ENCODE data around the gene FAM20A. TPM values are rescaled to one million over a fixed set of nuclear protein-coding genes. Genes with fewer than 3 reads are reported as not detected.

The FAM20A gene
- total RNA-seq, 2 donors from 2014 or later, result 24.8 to 25.3 TPM

GRCh38 chr17:68533887-68534694 lies 67.1 kb downstream of the FAM20A start:
- no peaks in the 10 kb centered on the region for H3K9me3 ChIP-seq
- ATAC-seq (ENCODE audit: insufficient number of reproducible peaks, low FRiP score, low read depth) (no peak), DNase-seq (ENCODE audit: low spot score) (no peak)
- H3K4me1 ChIP-seq (ENCODE audit: control insufficient read depth in 1 of 2, low read depth in 2 of 2), result no peaks in the 10 kb centered on the region
- peaks cover 46% of the 10 kb centered on the region for H3K36me3 ChIP-seq
- no peak overlapping the region for H3K4me3 ChIP-seq
- no peak overlapping the region for H3K27ac ChIP-seq
- H3K27me3 ChIP-seq (replicated peaks; ENCODE audit: insufficient read depth), result no peaks in the 10 kb centered on the region
- peak; percentile 50 for TF ChIP-seq CTCF (IDR thresholded peaks at IDR 0.05)

- ATAC-seq (ENCODE audit: insufficient number of reproducible peaks, low FRiP score, low read depth) (no peak), DNase-seq (ENCODE audit: low spot score) (no peak)
- Histone ChIP-seq H3K27ac (no peak overlapping the region), H3K36me3 (peaks cover 55% of the 10 kb centered on the region), H3K4me3 (no peak overlapping the region), H3K27me3 (replicated peaks; ENCODE audit: insufficient read depth) (no peaks in the 10 kb centered on the region), H3K4me1 (ENCODE audit: control insufficient read depth in 1 of 2, low read depth in 2 of 2) (no peaks in the 10 kb centered on the region), H3K9me3 (no peaks in the 10 kb centered on the region)
- TF ChIP-seq CTCF (IDR thresholded peaks at IDR 0.05), result no peak
Observed at GRCh38 chr17:68532826-68533225, 68.3 kb downstream of the FAM20A start.

GRCh38 chr17:68531252-68531651 lies 69.9 kb downstream of the FAM20A start:
- Histone ChIP-seq H3K4me3 (no peak overlapping the region), H3K27ac (no peak overlapping the region), H3K27me3 (replicated peaks; ENCODE audit: insufficient read depth) (no peaks in the 10 kb centered on the region), H3K4me1 (ENCODE audit: control insufficient read depth in 1 of 2, low read depth in 2 of 2) (no peaks in the 10 kb centered on the region), H3K36me3 (peaks cover 51% of the 10 kb centered on the region), H3K9me3 (no peaks in the 10 kb centered on the region)
- no peak for ATAC-seq (ENCODE audit: insufficient number of reproducible peaks, low FRiP score, low read depth)
- DNase-seq (ENCODE audit: low spot score), result no peak
- no peak for TF ChIP-seq CTCF (IDR thresholded peaks at IDR 0.05)

GRCh38 chr17:68527314-68527713 lies 73.9 kb downstream of the FAM20A start:
- no peak overlapping the region for H3K4me3 ChIP-seq
- H3K27ac ChIP-seq, result no peak overlapping the region
- ATAC-seq (ENCODE audit: insufficient number of reproducible peaks, low FRiP score, low read depth) (no peak), DNase-seq (ENCODE audit: low spot score) (no peak)
- TF ChIP-seq CTCF (IDR thresholded peaks at IDR 0.05), result no peak
- H3K27me3 ChIP-seq (replicated peaks; ENCODE audit: insufficient read depth), result no peaks in the 10 kb centered on the region
- no peaks in the 10 kb centered on the region for H3K9me3 ChIP-seq
- no peaks in the 10 kb centered on the region for H3K4me1 ChIP-seq (ENCODE audit: control insufficient read depth in 1 of 2, low read depth in 2 of 2)
- H3K36me3 ChIP-seq, result peaks cover 66% of the 10 kb centered on the region

GRCh38 chr17:68526548-68526947 lies 74.6 kb downstream of the FAM20A start:
- Histone ChIP-seq H3K4me3 (no peak overlapping the region), H3K9me3 (no peaks in the 10 kb centered on the region), H3K36me3 (peaks cover 63% of the 10 kb centered on the region), H3K27me3 (replicated peaks; ENCODE audit: insufficient read depth) (no peaks in the 10 kb centered on the region), H3K4me1 (ENCODE audit: control insufficient read depth in 1 of 2, low read depth in 2 of 2) (no peaks in the 10 kb centered on the region), H3K27ac (no peak overlapping the region)
- TF ChIP-seq CTCF (IDR thresholded peaks at IDR 0.05), result no peak
- ATAC-seq (ENCODE audit: insufficient number of reproducible peaks, low FRiP score, low read depth), result no peak
- DNase-seq (ENCODE audit: low spot score), result no peak

All from thoracic aorta (tissue), 2 donors.